ENCODE results near the gene CIZ1. TPM values are rescaled to one million over a fixed set of nuclear protein-coding genes. Genes with fewer than 3 reads are reported as not detected.

The CIZ1 gene
- total and polyA plus RNA-seq, 9 of the 15 experiments (the other 6 are each of a cell fraction or from before 2014, with no cell fraction given), result 6.6 to 329 (median 87.8) TPM

- TF ChIP-seq ARNT (IDR thresholded peaks at IDR 0.05) (no peak), TRIM24 (IDR thresholded peaks at IDR 0.05) (peak in 1 of 2 experiments; percentile 46; a peak in 2 of 4 replicates), SUPT5H (IDR thresholded peaks at IDR 0.05) (peak; percentile 98), MITF (IDR thresholded peaks at IDR 0.05) (no peak), KLF13 (tag; IDR thresholded peaks at IDR 0.05; ENCODE audit: borderline replicate concordance, low read depth) (peak; percentile 85; the same call in 1 of the 2 replicates), TGIF2 (CRISPR knock-in tag; IDR thresholded peaks at IDR 0.05) (no peak), SRSF7 (optimal IDR thresholded peaks at IDR 0.05; ENCODE audit: low read depth, low read length) (no peak), SOX6 (IDR thresholded peaks at IDR 0.05) (no peak), ZBTB8A (IDR thresholded peaks at IDR 0.05; ENCODE audit: partially characterized antibody) (no peak), RBFOX2 (IDR thresholded peaks at IDR 0.05; ENCODE audit: low read depth, low read length) (peak; percentile 98), PCBP2 (IDR thresholded peaks at IDR 0.05; ENCODE audit: low read depth, low read length, poor library complexity, severe bottlenecking) (no peak), ZNF518B (CRISPR knock-in tag; IDR thresholded peaks at IDR 0.05) (no peak), TCF3 (CRISPR knock-in tag; IDR thresholded peaks at IDR 0.05) (no peak), TAF1 (IDR thresholded peaks at IDR 0.05; ENCODE audit: control insufficient read depth, extremely low read depth, insufficient read depth, low read length, severe bottlenecking) (peak; percentile 92), ZNF431 (CRISPR knock-in tag; IDR thresholded peaks at IDR 0.05) (no peak), SNIP1 (IDR thresholded peaks at IDR 0.05; ENCODE audit: low read depth) (no peak), ATF3 (IDR thresholded peaks at IDR 0.05) (no peak), ATF3 (CRISPR knock-in tag; conservative IDR thresholded peaks at IDR 0.05) (no peak; the same call in none of the 2 replicates), ZKSCAN1 (IDR thresholded peaks at IDR 0.05; ENCODE audit: low read depth, low read length) (peak; percentile 70; the same call in 1 of the 2 replicates), ZNF780A (CRISPR knock-in tag; IDR thresholded peaks at IDR 0.05) (no peak), CHD2 (IDR thresholded peaks at IDR 0.05; ENCODE audit: low read depth, low read length) (no peak), MCM2 (IDR thresholded peaks at IDR 0.05; ENCODE audit: low read depth) (no peak), ZNF699 (CRISPR knock-in tag; IDR thresholded peaks at IDR 0.05; ENCODE audit: insufficient replicate concordance) (no peak), PCBP1 (IDR thresholded peaks at IDR 0.05; ENCODE audit: low read depth, low read length, poor library complexity, severe bottlenecking) (peak; percentile 86), COPS2 (conservative IDR thresholded peaks at IDR 0.05) (no peak)
Observed at GRCh38 chr9:128159784-128160602, 31.4 kb downstream of the CIZ1 start, which contains the start of gene BBLN (continued).

Measured in K562 (cell line).